ENCODE data around the gene HPCAL1.

The HPCAL1 gene

DNA sequence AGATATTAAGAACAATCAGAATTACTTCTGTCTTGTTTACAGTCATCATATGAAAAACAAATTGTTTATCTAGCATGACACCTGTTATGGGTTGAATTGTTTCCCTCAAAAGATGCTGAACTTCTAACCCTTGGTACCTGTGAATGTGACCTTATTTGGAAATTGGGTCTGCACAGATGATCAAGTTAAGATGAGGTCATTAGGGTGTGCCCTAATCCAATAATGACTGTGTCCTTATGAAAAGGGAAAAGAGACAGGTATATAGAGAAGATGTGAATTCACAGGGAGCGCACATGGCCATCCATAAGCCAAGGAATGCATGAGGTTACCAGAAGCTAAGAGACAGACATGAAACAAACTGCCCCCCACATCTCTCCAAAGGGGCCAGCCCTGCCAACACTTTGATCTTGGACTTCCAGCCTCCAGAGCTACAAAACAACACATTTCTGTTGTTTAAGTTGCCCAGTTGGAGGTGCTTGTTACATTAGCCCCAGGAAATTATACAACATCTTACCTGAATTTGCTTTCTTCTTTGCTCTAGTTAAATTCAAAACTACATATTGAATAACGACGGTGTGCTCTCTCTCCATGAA lies 2.3 kb upstream of the HPCAL1 start:
- Histone ChIP-seq H3K27me3 (ENCODE audit: low read depth, low read length) (no peaks in the 10 kb centered on the region), H3K36me3 (ENCODE audit: control insufficient read depth in 1 of 2, insufficient read depth in 2 of 2, low read length in 2 of 2) (no peaks in the 10 kb centered on the region), H3K4me1 (ENCODE audit: control insufficient read depth in 1 of 2, insufficient read depth in 2 of 2, low read length in 2 of 2) (peaks cover 2 to 10% of the 10 kb centered on the region in 2 donors), H3K27ac (ENCODE audit: low read length) (no peak overlapping the region), H3K4me3 (ENCODE audit: low read depth in 1 of 2, low read length in 2 of 2) (no peak overlapping the region), H3K9me3 (ENCODE audit: control insufficient read depth in 1 of 2, low read length in 2 of 2) (no peaks in the 10 kb centered on the region)

DNA sequence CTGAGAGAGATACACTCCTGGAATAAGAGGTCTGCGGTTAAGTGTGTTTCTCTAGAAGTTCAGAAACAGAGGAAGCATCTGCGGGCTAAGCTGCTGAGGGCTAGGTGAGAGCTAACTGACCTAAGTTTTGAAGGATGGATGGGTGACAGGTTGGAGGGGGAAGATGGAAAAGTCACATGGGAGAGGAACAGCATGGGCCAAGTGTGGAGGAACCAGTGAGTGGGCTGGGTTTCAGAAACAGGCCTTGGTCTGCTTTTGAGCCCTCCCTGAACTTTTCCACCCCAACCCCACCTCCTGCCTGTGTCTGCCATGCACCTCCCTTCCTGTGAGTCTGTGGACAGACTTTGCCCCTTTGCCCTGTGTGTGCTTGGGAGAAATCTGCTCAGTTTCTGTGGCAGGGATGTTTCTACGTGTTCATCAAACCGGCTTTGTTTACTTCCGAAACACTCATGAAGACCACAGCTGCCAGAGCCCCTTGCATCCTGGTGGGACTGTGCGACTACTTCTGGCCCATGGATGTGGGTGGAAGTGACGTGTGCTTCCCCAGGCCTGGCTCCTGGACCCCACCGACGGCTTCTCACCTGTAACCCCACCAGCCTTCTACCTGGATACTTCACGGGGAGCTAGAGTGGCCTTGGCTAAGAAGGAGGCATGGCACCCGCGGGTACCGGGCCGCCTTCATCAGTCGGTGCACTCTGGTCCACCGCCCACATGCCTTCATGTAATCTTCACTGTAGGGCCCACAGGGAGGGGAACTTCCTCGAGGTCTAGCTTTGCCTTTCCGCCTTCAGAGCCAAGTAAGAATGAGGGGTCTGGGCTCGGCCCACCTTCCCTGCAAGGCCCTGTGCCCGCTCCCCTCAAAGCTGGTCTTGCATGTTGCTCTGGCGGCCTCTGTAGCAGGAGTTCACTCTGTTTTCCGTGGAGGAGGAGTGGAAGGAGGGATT lies 1.4 kb upstream of the HPCAL1 start:
- Histone ChIP-seq H3K9me3 (ENCODE audit: control insufficient read depth in 1 of 2, low read length in 2 of 2) (no peaks in the 10 kb centered on the region), H3K4me3 (ENCODE audit: low read depth in 1 of 2, low read length in 2 of 2) (peak overlapping the region in 1 of 2 donors; percentile 21), H3K27me3 (ENCODE audit: low read depth, low read length) (no peaks in the 10 kb centered on the region), H3K36me3 (ENCODE audit: control insufficient read depth in 1 of 2, insufficient read depth in 2 of 2, low read length in 2 of 2) (no peaks in the 10 kb centered on the region), H3K27ac (ENCODE audit: low read length) (peak overlapping the region; percentile 60), H3K4me1 (ENCODE audit: control insufficient read depth in 1 of 2, insufficient read depth in 2 of 2, low read length in 2 of 2) (peaks cover 8 to 13% of the 10 kb centered on the region in 2 donors)

DNA sequence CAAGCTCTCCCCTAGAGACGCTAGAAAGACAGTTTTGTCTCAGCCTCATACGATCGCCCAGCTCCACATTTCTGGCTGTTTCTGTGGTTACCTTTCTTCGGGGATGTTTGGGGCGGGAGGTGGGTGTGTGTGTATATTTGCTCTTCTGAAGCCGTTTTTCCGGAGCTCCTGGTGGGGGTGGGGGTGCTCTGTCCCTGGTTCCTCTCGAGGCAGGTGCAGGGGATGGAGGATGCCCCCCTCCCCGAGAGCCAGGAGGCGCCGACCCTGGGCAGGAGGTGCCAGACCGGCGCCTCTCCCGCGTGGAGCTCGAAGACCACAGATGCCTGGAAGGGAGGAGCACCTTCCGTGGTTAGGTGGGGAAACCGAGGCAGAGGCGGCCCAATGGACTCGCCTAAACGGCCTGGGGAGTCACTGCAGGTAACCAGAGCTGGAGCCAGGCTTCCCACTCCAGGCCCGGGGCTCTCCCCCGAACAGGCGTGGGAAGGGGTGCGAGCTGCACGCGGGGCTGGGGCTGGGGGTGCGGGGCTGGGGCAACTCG lies 694 bp upstream of the HPCAL1 start:
- Histone ChIP-seq H3K27me3 (ENCODE audit: low read depth, low read length) (no peaks in the 10 kb centered on the region), H3K4me1 (ENCODE audit: control insufficient read depth in 1 of 2, insufficient read depth in 2 of 2, low read length in 2 of 2) (peaks cover 8 to 13% of the 10 kb centered on the region in 2 donors), H3K36me3 (ENCODE audit: control insufficient read depth in 1 of 2, insufficient read depth in 2 of 2, low read length in 2 of 2) (no peaks in the 10 kb centered on the region), H3K4me3 (ENCODE audit: low read depth in 1 of 2, low read length in 2 of 2) (peak overlapping the region; percentile 21 to 87), H3K27ac (ENCODE audit: low read length) (peak overlapping the region; percentile 60), H3K9me3 (ENCODE audit: control insufficient read depth in 1 of 2, low read length in 2 of 2) (no peaks in the 10 kb centered on the region)

DNA sequence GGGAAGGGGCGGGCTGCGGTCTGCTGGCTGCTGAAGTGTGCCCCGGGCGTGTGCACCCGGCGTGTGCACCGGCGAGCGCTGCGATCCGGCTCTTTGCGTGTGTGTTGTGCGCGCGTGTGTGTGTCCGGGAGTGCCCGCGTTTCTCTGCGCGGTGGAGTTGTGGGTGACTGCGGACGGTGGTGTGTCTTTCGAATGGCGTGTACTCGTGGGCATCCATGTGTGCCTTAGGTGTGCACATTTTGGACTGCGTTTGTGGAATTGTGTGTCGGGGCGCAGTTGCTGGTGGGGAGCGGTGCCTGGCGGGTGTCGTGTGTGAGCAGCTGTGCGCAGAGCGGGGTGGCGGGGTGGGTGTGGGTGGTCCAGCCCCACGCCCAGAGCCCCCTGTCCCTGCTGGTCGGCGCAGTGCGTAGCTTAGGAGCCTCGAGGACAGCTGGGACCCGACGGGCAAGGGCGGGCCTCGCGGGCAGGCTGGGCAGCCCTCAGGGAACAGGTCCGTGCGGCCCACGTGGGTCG lies 533 bp downstream of the HPCAL1 start:
- Histone ChIP-seq H3K27ac (ENCODE audit: low read length) (no peak overlapping the region), H3K27me3 (ENCODE audit: low read depth, low read length) (no peaks in the 10 kb centered on the region), H3K36me3 (ENCODE audit: control insufficient read depth in 1 of 2, insufficient read depth in 2 of 2, low read length in 2 of 2) (no peaks in the 10 kb centered on the region), H3K9me3 (ENCODE audit: control insufficient read depth in 1 of 2, low read length in 2 of 2) (no peaks in the 10 kb centered on the region), H3K4me3 (ENCODE audit: low read depth in 1 of 2, low read length in 2 of 2) (peak overlapping the region; percentile 69 to 87), H3K4me1 (ENCODE audit: control insufficient read depth in 1 of 2, insufficient read depth in 2 of 2, low read length in 2 of 2) (peaks cover 8 to 13% of the 10 kb centered on the region in 2 donors)

DNA sequence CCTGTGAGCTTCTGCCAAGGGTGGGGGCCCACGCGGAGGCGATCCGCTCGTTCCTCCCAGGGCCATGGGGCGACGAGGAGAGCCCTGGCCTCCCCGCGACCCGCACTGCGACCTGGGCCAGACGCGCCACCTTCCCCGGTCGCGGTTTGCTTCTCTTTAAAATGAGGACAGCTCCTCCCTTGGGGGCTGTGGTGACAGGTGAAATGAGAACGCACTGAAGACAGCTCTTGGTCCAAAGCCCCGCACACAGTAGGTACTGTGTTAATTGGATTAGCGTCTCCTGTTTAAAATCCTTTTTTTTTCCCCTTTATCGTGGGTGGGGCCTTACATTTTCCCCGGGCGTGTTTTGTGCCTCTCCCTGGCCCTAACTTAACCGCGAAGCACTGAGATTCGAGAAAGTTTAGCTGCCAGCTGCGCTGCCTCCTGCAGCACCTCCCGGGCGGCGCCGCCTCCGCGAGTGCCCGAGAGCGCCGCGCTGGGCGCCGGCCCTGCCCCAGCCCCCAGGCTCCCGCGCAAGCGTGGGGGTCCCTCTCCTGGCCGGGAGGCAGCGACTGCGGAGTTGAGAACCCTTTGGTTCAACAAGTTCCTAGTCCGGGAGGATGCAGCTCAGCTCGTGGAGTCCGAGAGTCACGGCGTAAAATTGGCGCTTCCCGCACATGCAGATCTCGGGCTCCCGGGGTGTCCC lies 1.1 kb downstream of the HPCAL1 start:
- H3K27ac ChIP-seq (ENCODE audit: low read length), result peak overlapping the region; percentile 31
- H3K4me3 ChIP-seq (ENCODE audit: low read depth in 1 of 2, low read length in 2 of 2), result peak overlapping the region; percentile 69 to 87
- no peaks in the 10 kb centered on the region for H3K9me3 ChIP-seq (ENCODE audit: control insufficient read depth in 1 of 2, low read length in 2 of 2)
- H3K27me3 ChIP-seq (ENCODE audit: low read depth, low read length), result no peaks in the 10 kb centered on the region
- peaks cover 8 to 13% of the 10 kb centered on the region in 2 donors for H3K4me1 ChIP-seq (ENCODE audit: control insufficient read depth in 1 of 2, insufficient read depth in 2 of 2, low read length in 2 of 2)
- H3K36me3 ChIP-seq (ENCODE audit: control insufficient read depth in 1 of 2, insufficient read depth in 2 of 2, low read length in 2 of 2), result no peaks in the 10 kb centered on the region

GRCh38 chr2:10304458-10305253 lies 2.0 kb downstream of the HPCAL1 start:
- H3K36me3 ChIP-seq (ENCODE audit: control insufficient read depth in 1 of 2, insufficient read depth in 2 of 2, low read length in 2 of 2), result no peaks in the 10 kb centered on the region
- peak overlapping the region; percentile 36 for H3K27ac ChIP-seq (ENCODE audit: low read length)
- H3K27me3 ChIP-seq (ENCODE audit: low read depth, low read length), result no peaks in the 10 kb centered on the region
- no peaks in the 10 kb centered on the region for H3K9me3 ChIP-seq (ENCODE audit: control insufficient read depth in 1 of 2, low read length in 2 of 2)
- H3K4me1 ChIP-seq (ENCODE audit: control insufficient read depth in 1 of 2, insufficient read depth in 2 of 2, low read length in 2 of 2), result peaks cover 8 to 13% of the 10 kb centered on the region in 2 donors
- peak overlapping the region; percentile 69 to 87 for H3K4me3 ChIP-seq (ENCODE audit: low read depth in 1 of 2, low read length in 2 of 2)

- Histone ChIP-seq H3K27ac (ENCODE audit: low read length) (peak overlapping the region; percentile 36), H3K27me3 (ENCODE audit: low read depth, low read length) (no peaks in the 10 kb centered on the region), H3K9me3 (ENCODE audit: control insufficient read depth in 1 of 2, low read length in 2 of 2) (no peaks in the 10 kb centered on the region), H3K4me1 (ENCODE audit: control insufficient read depth in 1 of 2, insufficient read depth in 2 of 2, low read length in 2 of 2) (peaks cover 8 to 13% of the 10 kb centered on the region in 2 donors), H3K36me3 (ENCODE audit: control insufficient read depth in 1 of 2, insufficient read depth in 2 of 2, low read length in 2 of 2) (no peaks in the 10 kb centered on the region), H3K4me3 (ENCODE audit: low read depth in 1 of 2, low read length in 2 of 2) (peak overlapping the region in 1 of 2 donors; percentile 69)
Measured at GRCh38 chr2:10305254-10305635, 2.5 kb downstream of the HPCAL1 start.

DNA sequence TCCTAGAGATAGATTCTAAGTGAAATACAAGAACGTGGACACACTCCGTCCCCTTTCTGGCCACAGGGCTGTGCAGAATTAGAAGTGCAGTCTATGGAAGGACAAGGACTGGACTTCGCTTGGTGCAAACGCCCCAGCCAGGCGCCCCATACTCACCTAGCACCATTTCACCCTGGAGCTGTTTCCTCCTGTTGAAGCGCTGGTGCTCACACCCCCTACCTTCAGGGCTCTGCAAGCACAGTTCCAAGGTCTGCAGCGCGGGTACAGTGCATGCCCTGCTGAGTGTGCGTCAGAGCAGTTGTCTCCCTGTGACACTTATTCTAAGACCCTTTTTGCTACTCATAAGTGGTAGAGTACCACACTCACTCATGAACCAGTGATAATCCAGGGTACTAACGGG lies 3.0 kb downstream of the HPCAL1 start:
- peaks cover 8 to 13% of the 10 kb centered on the region in 2 donors for H3K4me1 ChIP-seq (ENCODE audit: control insufficient read depth in 1 of 2, insufficient read depth in 2 of 2, low read length in 2 of 2)
- H3K4me3 ChIP-seq (ENCODE audit: low read depth in 1 of 2, low read length in 2 of 2), result peak overlapping the region in 1 of 2 donors; percentile 69
- H3K36me3 ChIP-seq (ENCODE audit: control insufficient read depth in 1 of 2, insufficient read depth in 2 of 2, low read length in 2 of 2), result no peaks in the 10 kb centered on the region
- H3K27me3 ChIP-seq (ENCODE audit: low read depth, low read length), result no peaks in the 10 kb centered on the region
- no peaks in the 10 kb centered on the region for H3K9me3 ChIP-seq (ENCODE audit: control insufficient read depth in 1 of 2, low read length in 2 of 2)
- H3K27ac ChIP-seq (ENCODE audit: low read length), result peak overlapping the region; percentile 36

DNA sequence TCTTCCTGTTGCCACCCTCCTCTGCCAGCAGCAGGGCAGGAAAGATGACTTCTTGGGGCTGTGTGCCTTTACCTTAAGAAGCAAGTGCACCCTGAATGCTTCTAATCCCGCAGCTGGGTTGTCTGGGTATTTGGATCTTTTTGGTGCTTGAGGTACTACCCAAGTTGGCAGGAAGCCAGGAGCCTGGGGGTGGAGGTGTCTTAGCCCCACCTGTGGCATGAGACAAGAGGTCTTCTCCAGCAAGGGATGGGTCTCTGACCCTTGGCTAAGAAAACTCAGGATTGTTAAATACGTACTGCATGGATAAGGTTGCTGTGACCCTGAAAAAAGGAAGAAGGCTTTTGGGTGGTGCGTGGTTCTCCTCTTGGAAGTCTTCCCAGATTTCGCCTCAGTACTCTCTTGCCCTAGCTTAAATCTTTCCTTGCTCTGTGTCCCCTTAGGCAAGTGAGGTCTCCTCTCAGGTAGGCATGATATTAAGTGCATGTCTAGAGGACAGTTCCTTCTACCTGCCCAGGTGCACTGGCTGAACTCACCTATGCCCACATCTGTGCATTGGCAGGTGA lies 4.3 kb downstream of the HPCAL1 start:
- Histone ChIP-seq H3K4me1 (ENCODE audit: control insufficient read depth in 1 of 2, insufficient read depth in 2 of 2, low read length in 2 of 2) (peaks cover 8 to 13% of the 10 kb centered on the region in 2 donors), H3K36me3 (ENCODE audit: control insufficient read depth in 1 of 2, insufficient read depth in 2 of 2, low read length in 2 of 2) (no peaks in the 10 kb centered on the region), H3K27ac (ENCODE audit: low read length) (no peak overlapping the region), H3K9me3 (ENCODE audit: control insufficient read depth in 1 of 2, low read length in 2 of 2) (no peaks in the 10 kb centered on the region), H3K27me3 (ENCODE audit: low read depth, low read length) (no peaks in the 10 kb centered on the region), H3K4me3 (ENCODE audit: low read depth in 1 of 2, low read length in 2 of 2) (no peak overlapping the region)

GRCh38 chr2:10307561-10308156 lies 5.0 kb downstream of the HPCAL1 start:
- H3K9me3 ChIP-seq (ENCODE audit: control insufficient read depth in 1 of 2, low read length in 2 of 2), result no peaks in the 10 kb centered on the region
- H3K27ac ChIP-seq (ENCODE audit: low read length), result no peak overlapping the region
- H3K4me1 ChIP-seq (ENCODE audit: control insufficient read depth in 1 of 2, insufficient read depth in 2 of 2, low read length in 2 of 2), result peaks cover 8 to 13% of the 10 kb centered on the region in 2 donors
- no peaks in the 10 kb centered on the region for H3K36me3 ChIP-seq (ENCODE audit: control insufficient read depth in 1 of 2, insufficient read depth in 2 of 2, low read length in 2 of 2)
- H3K27me3 ChIP-seq (ENCODE audit: low read depth, low read length), result no peaks in the 10 kb centered on the region
- no peak overlapping the region for H3K4me3 ChIP-seq (ENCODE audit: low read depth in 1 of 2, low read length in 2 of 2)
